Psoas muscle (tissue), 8 donors: ENCODE results near the gene LACC1. TPM values are rescaled to one million over a fixed set of nuclear protein-coding genes. Genes with fewer than 3 reads are reported as not detected.

Source experiments
- ATAC-seq, 4 donors: fragments of 200-7000 bp; cut with Tn5 transposase; one replicate each; pipeline ENCODE4 v1.9.1; 2020; ENCODE audit warnings: moderate library complexity in 3 of 4, mild to moderate bottlenecking in 2 of 4
- DNase-seq, 2 donors: peaks; one replicate each; pipeline ENCODE4 v3.0.0-alpha.2; 2020
- H3K27ac ChIP-seq: fragments of 200-600 bp; one replicate; pipeline ENCODE4 v1.8.0; 2022
- H3K27me3 ChIP-seq, 3 donors: fragments of 200-600 bp in 1 of 3; one replicate each; pipeline versions ENCODE4 v1.6.1 to v1.8.0; 2013 to 2022; ENCODE audit warnings: low read length in 2 of 3, mild to moderate bottlenecking in 2 of 3, moderate library complexity in 1 of 3; ENCODE audit not compliant: insufficient read depth in 3 of 3
- H3K36me3 ChIP-seq, 2 donors: fragments of 200-600 bp in 1 of 2; one replicate each; pipeline versions ENCODE4 v1.6.1 to v1.8.0; 2013 to 2022; ENCODE audit warnings: low read depth in 1 of 2, mild to moderate bottlenecking in 1 of 2, moderate library complexity in 1 of 2; ENCODE audit not compliant: insufficient read depth in 1 of 2
- H3K4me1 ChIP-seq: fragments of 200-600 bp; one replicate; pipeline ENCODE4 v1.8.0; 2022
- H3K4me3 ChIP-seq: fragments of 200-600 bp; one replicate; pipeline ENCODE4 v1.8.0; 2022; ENCODE audit warnings: mild to moderate bottlenecking
- H3K9me3 ChIP-seq: fragments of 200-600 bp; one replicate; pipeline ENCODE4 v1.8.0; 2022
- CTCF ChIP-seq: fragments of 200-600 bp; IDR thresholded peaks from one replicate; pipeline ENCODE4 v1.8.0; 2022; ENCODE audit warnings: antibody characterized with exemption
- WGBS, 3 donors: extraction: QIAGEN DNeasy Blood & Tissue Kit; methylation state at CpG; one replicate each; pipeline versions ENCODE4 v1.1.6 to v1.1.7; 2013; 5-methylcytosine and 5-hydroxymethylcytosine counted together
- intact Hi-C, 2 donors: fragments of 100-400 bp; cut with DNase I; formaldehyde crosslinking; loops; one replicate each; pipeline versions ENCODE4 v1.11.0 to v1.14.2; 2022
- polyA plus RNA-seq, 3 donors: library from polyadenylated mRNA; stranded (reverse); fragments of 200-250 nt; gene quantifications; one replicate each; pipeline ENCODE4 v1.2.3, GENCODE V29; 2013
- total RNA-seq, 4 donors: library from RNA; stranded (reverse); fragmentation: NEBNext Ultra II Directional in 2 of 4; extraction: Animal tissue kit (Norgen Biotek cat#: 25700) in 2 of 4; gene quantifications; one replicate each; pipeline versions ENCODE4 v1.2.1 to v1.2.4, GENCODE V29; 2021 to 2023
- donor health status: healthy with polysubstance abuse.
- donor health status: DM: no; HTN: no; CAD: no; lungs with moderate emphysema.
- donor health status: Bipolar disorder and iron deficiency.
- donor health status: healthy.
- donor health status: DM: yes; HTN: yes; CAD: no.
- donor health status: DM: no; HTN: no; CAD: no.
- donor health status: DM: no; HTN: no; CAD: no.
- donor health status: DM: yes; HTN: yes; CAD: no.

Gene LACC1
- total and polyA plus RNA-seq, 7 donors = 0.35 to 3.2 (median 1.9) TPM

- Histone ChIP-seq H3K27ac (no peak overlapping the region), H3K9me3 (no peaks in the 10 kb centered on the region), H3K4me1 (no peaks in the 10 kb centered on the region), H3K27me3 (no peaks in the 10 kb centered on the region), H3K36me3 (no peaks in the 10 kb centered on the region), H3K4me3 (no peak overlapping the region)
- DNase-seq (no peak), ATAC-seq (no peak)
- TF ChIP-seq CTCF = no peak
- intact Hi-C loops = no loop called here
- 86 to 92% (median 90%) methylated on average over 5 of the region's 5 CpGs for WGBS, 3 donors
These were observed 45.0 kb downstream of the LACC1 start for GRCh38 chr13:43924549-43925245.

GRCh38 chr13:43929947-43930346, 50.2 kb downstream of the LACC1 start:
- ATAC-seq (no peak), DNase-seq (no peak)
- intact Hi-C loops = loop anchor here in 1 of 2 donors (5.0 kb wide), 1 partner anchor 93 kb away; no protein-coding TSS in a partner anchor
- Histone ChIP-seq H3K4me3 (no peak overlapping the region), H3K27ac (no peak overlapping the region), H3K4me1 (no peaks in the 10 kb centered on the region), H3K36me3 (no peaks in the 10 kb centered on the region), H3K27me3 (no peaks in the 10 kb centered on the region), H3K9me3 (peaks cover 2% of the 10 kb centered on the region)
- 93 to 98% (median 93%) methylated on average over 1 of the region's 1 CpG for WGBS, 3 donors
- TF ChIP-seq CTCF = no peak

GRCh38 chr13:43933378-43933777, 53.7 kb downstream of the LACC1 start:
- DNase-seq (no peak), ATAC-seq (no peak)
- Histone ChIP-seq H3K36me3 (no peaks in the 10 kb centered on the region), H3K27me3 (no peaks in the 10 kb centered on the region), H3K4me3 (no peak overlapping the region), H3K9me3 (peaks cover 2% of the 10 kb centered on the region), H3K4me1 (peaks cover 5% of the 10 kb centered on the region), H3K27ac (no peak overlapping the region)
- no peak for TF ChIP-seq CTCF
- intact Hi-C loops = loop anchor here in 1 of 2 donors (5.0 kb wide), 1 partner anchor 96 kb away; no protein-coding TSS in a partner anchor
- 88 to 95% (median 91%) methylated on average over 2 of the region's 2 CpGs for WGBS, 3 donors

GRCh38 chr13:43934273-43934672, 54.6 kb downstream of the LACC1 start:
- peaks cover 2% of the 10 kb centered on the region for H3K9me3 ChIP-seq
- intact Hi-C loops = loop anchor here in 1 of 2 donors (5.0 kb wide), 1 partner anchor 97 kb away; no protein-coding TSS in a partner anchor
- H3K27ac ChIP-seq = no peak overlapping the region
- no peaks in the 10 kb centered on the region for H3K27me3 ChIP-seq
- peaks cover 6% of the 10 kb centered on the region for H3K4me1 ChIP-seq
- H3K4me3 ChIP-seq = no peak overlapping the region
- no peaks in the 10 kb centered on the region for H3K36me3 ChIP-seq
- no peak for TF ChIP-seq CTCF
- DNase-seq (no peak), ATAC-seq (no peak)

- DNase-seq = no peak
- Histone ChIP-seq H3K27me3 (no peaks in the 10 kb centered on the region), H3K4me3 (no peak overlapping the region), H3K27ac (no peak overlapping the region), H3K9me3 (no peaks in the 10 kb centered on the region), H3K36me3 (no peaks in the 10 kb centered on the region), H3K4me1 (peaks cover 6% of the 10 kb centered on the region)
- 26 to 32% (median 32%) methylated on average over 1 of the region's 1 CpG for WGBS, 3 donors
- ATAC-seq = no peak
- TF ChIP-seq CTCF = no peak
- intact Hi-C loops = no loop called here
These were observed 56.2 kb downstream of the LACC1 start for GRCh38 chr13:43935878-43936277.
